Measurements from ENCODE around the gene DCUN1D2. TPM values are rescaled to one million over a fixed set of nuclear protein-coding genes. Genes with fewer than 3 reads are reported as not detected.

DCUN1D2 gene
- total and polyA plus RNA-seq, 10 of the 15 experiments (the other 5 are each of a cell fraction or from before 2014, with no cell fraction given): 2.5 to 23.6 (median 9.3) TPM

DNA sequence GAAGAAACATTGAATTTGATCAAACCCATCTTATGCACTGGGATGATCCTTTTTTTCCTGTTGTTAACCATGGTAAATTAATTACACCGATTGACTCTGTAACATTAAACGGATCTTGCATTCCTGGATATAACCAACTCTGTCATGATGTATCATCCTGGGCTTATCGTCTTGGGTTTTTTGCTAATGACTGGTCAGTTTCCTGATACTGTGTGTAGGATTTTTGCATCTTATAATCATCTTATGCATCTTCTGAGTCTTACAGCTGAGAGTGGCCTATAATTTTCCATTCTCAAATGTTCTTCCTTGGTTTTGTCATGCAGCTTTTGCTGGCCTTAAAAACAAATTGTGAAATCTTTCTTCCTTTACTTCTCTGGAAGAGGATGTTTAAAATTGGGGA is 12.8 kb downstream of the DCUN1D2 start (continued):
- TF ChIP-seq, protein P1, sequence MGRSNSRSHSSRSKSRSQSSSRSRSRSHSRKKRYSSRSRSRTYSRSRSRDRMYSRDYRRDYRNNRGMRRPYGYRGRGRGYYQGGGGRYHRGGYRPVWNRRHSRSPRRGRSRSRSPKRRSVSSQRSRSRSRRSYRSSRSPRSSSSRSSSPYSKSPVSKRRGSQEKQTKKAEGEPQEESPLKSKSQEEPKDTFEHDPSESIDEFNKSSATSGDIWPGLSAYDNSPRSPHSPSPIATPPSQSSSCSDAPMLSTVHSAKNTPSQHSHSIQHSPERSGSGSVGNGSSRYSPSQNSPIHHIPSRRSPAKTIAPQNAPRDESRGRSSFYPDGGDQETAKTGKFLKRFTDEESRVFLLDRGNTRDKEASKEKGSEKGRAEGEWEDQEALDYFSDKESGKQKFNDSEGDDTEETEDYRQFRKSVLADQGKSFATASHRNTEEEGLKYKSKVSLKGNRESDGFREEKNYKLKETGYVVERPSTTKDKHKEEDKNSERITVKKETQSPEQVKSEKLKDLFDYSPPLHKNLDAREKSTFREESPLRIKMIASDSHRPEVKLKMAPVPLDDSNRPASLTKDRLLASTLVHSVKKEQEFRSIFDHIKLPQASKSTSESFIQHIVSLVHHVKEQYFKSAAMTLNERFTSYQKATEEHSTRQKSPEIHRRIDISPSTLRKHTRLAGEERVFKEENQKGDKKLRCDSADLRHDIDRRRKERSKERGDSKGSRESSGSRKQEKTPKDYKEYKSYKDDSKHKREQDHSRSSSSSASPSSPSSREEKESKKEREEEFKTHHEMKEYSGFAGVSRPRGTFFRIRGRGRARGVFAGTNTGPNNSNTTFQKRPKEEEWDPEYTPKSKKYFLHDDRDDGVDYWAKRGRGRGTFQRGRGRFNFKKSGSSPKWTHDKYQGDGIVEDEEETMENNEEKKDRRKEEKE (IDR thresholded peaks at IDR 0.05): no peak
- TF ChIP-seq SPI1 (IDR thresholded peaks at IDR 0.05; ENCODE audit: borderline replicate concordance, insufficient read depth, low read depth, low read length): no peak
- TF ChIP-seq, protein P2, sequence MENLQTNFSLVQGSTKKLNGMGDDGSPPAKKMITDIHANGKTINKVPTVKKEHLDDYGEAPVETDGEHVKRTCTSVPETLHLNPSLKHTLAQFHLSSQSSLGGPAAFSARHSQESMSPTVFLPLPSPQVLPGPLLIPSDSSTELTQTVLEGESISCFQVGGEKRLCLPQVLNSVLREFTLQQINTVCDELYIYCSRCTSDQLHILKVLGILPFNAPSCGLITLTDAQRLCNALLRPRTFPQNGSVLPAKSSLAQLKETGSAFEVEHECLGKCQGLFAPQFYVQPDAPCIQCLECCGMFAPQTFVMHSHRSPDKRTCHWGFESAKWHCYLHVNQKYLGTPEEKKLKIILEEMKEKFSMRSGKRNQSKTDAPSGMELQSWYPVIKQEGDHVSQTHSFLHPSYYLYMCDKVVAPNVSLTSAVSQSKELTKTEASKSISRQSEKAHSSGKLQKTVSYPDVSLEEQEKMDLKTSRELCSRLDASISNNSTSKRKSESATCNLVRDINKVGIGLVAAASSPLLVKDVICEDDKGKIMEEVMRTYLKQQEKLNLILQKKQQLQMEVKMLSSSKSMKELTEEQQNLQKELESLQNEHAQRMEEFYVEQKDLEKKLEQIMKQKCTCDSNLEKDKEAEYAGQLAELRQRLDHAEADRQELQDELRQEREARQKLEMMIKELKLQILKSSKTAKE (IDR thresholded peaks at IDR 0.05; ENCODE audit: low read depth, poor library complexity, severe bottlenecking): no peak

DNA sequence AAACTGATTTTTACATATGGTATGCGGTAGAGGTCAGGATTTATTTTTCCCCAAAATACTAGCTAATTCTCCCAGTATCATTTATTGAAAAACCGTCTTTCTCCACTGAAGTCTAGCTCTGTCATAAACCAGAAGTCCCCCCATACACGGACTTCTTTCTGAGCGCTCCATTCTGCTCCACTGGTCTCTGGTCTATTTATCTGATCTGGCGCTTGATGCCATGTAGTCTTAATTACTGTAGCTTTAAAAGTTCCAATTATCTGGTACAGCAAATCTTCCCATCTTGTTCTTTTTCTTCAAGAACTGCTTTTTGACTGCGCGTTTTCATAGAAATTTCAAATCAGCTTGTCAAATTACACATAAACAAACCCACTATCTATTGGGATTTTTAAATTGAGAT is 13.7 kb downstream of the DCUN1D2 start:
- Histone ChIP-seq H3K79me2 (ENCODE audit: control insufficient read depth, insufficient read depth, low read length) (no peaks in the 10 kb centered on the region), H3K4me2 (ENCODE audit: control insufficient read depth, insufficient read depth) (no peak overlapping the region), H3K4me3 (no peak overlapping the region), H3K9me3 (replicated peaks; ENCODE audit: control insufficient read depth, insufficient read depth, low read length) (no peaks in the 10 kb centered on the region), H2AFZ (ENCODE audit: control insufficient read depth, low read depth, low read length) (no peak overlapping the region), H4K20me1 (ENCODE audit: control insufficient read depth, insufficient read depth) (no peaks in the 10 kb centered on the region), H3K4me1 (ENCODE audit: control insufficient read depth, insufficient read depth, low read length) (no peaks in the 10 kb centered on the region), H3K27ac (ENCODE audit: control insufficient read depth, insufficient read depth) (no peak overlapping the region), H3K36me3 (ENCODE audit: control insufficient read depth in 2 of 2, insufficient read depth in 2 of 2, low read length in 1 of 2) (peaks cover 9 to 24% of the 10 kb centered on the region in 2 experiments), H3K9ac (ENCODE audit: control insufficient read depth, insufficient read depth, low read length) (no peak overlapping the region), H3K27me3 (replicated peaks in 1 of 2; ENCODE audit: control insufficient read depth in 2 of 2, insufficient read depth in 2 of 2, low read length in 1 of 2) (no peaks in the 10 kb centered on the region)
- DNase-seq (ENCODE audit: low read depth, low spot score) (no peak), FAIRE-seq (no peak), ATAC-seq (no peak)
- POLR2A ChIA-PET: no interaction called here
- no TSS peak for BruUV-seq (replicated peaks)
- in situ Hi-C loops (cut with MboI): no loop called here
- intact Hi-C loops (cut with micrococcal nuclease; ENCODE audit: unreplicated experiment): no loop called here
- WGBS (ENCODE audit: insufficient coverage, insufficient replicate concordance, low lambda C conversion rate, missing lambda C conversion rate): 97% methylated on average over 7 of the region's 7 CpGs
- CTCF ChIA-PET: interaction anchor here (1.9 kb wide), 1 partner anchor 21 kb away, joined by 4 read pairs; no protein-coding TSS in a partner anchor
- RAD21 ChIA-PET (ENCODE audit: unreplicated experiment): no interaction called here
- SMC1A ChIA-PET (ENCODE audit: uncharacterized antibody, unreplicated experiment): interaction anchor here (1.0 to 1.8 kb wide), 4 partner anchors 10 to 19 kb away, joined by 3 to 7 read pairs (median 3); no protein-coding TSS in a partner anchor
- TF ChIP-seq SUZ12 (IDR thresholded peaks at IDR 0.05; ENCODE audit: unreplicated experiment) (no peak), ZNF207 (IDR thresholded peaks at IDR 0.05; ENCODE audit: borderline replicate concordance) (no peak), SUPT20H (IDR thresholded peaks at IDR 0.05; ENCODE audit: borderline replicate concordance, control insufficient read depth, low read depth, low read length) (no peak), EGR1 (IDR thresholded peaks at IDR 0.05; ENCODE audit: borderline replicate concordance in 1 of 2, low read depth in 2 of 2, low read length in 2 of 2) (no peak), FOS (IDR thresholded peaks at IDR 0.05; ENCODE audit: borderline replicate concordance, extremely low read depth, insufficient read length) (no peak), NBN (IDR thresholded peaks at IDR 0.05) (no peak)
- TF ChIP-seq, protein P3, sequence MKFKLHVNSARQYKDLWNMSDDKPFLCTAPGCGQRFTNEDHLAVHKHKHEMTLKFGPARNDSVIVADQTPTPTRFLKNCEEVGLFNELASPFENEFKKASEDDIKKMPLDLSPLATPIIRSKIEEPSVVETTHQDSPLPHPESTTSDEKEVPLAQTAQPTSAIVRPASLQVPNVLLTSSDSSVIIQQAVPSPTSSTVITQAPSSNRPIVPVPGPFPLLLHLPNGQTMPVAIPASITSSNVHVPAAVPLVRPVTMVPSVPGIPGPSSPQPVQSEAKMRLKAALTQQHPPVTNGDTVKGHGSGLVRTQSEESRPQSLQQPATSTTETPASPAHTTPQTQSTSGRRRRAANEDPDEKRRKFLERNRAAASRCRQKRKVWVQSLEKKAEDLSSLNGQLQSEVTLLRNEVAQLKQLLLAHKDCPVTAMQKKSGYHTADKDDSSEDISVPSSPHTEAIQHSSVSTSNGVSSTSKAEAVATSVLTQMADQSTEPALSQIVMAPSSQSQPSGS (IDR thresholded peaks at IDR 0.05; ENCODE audit: low read length): no peak
- TF ChIP-seq, protein P4, sequence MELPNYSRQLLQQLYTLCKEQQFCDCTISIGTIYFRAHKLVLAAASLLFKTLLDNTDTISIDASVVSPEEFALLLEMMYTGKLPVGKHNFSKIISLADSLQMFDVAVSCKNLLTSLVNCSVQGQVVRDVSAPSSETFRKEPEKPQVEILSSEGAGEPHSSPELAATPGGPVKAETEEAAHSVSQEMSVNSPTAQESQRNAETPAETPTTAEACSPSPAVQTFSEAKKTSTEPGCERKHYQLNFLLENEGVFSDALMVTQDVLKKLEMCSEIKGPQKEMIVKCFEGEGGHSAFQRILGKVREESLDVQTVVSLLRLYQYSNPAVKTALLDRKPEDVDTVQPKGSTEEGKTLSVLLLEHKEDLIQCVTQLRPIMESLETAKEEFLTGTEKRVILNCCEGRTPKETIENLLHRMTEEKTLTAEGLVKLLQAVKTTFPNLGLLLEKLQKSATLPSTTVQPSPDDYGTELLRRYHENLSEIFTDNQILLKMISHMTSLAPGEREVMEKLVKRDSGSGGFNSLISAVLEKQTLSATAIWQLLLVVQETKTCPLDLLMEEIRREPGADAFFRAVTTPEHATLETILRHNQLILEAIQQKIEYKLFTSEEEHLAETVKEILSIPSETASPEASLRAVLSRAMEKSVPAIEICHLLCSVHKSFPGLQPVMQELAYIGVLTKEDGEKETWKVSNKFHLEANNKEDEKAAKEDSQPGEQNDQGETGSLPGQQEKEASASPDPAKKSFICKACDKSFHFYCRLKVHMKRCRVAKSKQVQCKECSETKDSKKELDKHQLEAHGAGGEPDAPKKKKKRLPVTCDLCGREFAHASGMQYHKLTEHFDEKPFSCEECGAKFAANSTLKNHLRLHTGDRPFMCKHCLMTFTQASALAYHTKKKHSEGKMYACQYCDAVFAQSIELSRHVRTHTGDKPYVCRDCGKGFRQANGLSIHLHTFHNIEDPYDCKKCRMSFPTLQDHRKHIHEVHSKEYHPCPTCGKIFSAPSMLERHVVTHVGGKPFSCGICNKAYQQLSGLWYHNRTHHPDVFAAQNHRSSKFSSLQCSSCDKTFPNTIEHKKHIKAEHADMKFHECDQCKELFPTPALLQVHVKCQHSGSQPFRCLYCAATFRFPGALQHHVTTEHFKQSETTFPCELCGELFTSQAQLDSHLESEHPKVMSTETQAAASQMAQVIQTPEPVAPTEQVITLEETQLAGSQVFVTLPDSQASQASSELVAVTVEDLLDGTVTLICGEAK (IDR thresholded peaks at IDR 0.05; ENCODE audit: borderline replicate concordance): no peak
